ENCODE results near the gene TREML4.
"Not testable (repeated sequence)": the region's sequence is repeated elsewhere in the genome, so short reads cannot be mapped to it uniquely, and the experiment has no call there.

TREML4 gene

GRCh38 chr6:41228096-41228495 lies at the start of gene TREML4:
TSS of gene TREML4 (plus strand) at chr6:41228349. CDS start at chr6:41228428, 79 bp downstream.
- DNase-seq (ENCODE audit: low spot score), result no peak

DNA sequence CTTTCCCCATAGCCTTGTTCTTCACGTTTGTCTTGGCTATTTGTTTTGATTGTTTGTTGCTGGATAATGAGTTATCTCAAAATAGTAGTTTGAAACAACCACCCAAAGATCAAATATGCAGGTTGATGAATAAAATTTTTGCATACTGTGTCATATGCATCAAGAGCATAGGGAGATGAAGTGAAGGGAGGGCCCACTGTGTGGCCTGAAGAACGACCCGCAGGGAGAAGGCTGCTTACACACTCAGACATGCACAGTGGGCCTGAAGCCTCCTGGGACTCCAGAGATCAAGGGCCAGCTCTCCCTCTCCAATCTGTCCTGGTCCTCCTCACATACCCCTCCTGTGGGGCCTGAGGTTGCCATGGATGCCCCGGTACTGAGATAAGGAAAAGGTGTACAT lies 49.0 kb upstream of the TREML4 start:
- no peak for DNase-seq (ENCODE audit: low spot score)

DNA sequence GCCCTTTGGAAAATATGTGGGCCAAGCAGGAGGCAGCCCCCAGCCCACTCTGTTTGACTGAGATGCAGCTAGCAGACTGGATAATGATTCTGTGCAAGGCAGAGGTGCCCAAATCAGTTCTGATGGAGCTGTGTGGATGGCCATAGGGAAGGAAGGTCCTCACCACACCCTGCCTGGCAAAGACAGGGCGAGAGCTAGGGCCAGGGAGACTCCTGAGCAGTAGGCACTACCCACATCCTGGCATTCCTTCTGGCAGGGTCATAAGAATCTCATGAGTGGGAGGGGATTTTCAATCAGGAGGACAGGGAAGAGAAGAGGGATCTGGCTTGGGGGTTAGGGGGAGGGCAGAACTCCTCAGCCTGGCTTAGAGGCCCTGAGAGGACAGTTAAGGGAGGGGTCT lies 46.6 kb upstream of the TREML4 start:
- no peak for DNase-seq (ENCODE audit: low spot score)

- DNase-seq (ENCODE audit: low spot score), result peak; percentile 69
Observed at GRCh38 chr6:41182069-41183034, 45.8 kb upstream of the TREML4 start.

DNA sequence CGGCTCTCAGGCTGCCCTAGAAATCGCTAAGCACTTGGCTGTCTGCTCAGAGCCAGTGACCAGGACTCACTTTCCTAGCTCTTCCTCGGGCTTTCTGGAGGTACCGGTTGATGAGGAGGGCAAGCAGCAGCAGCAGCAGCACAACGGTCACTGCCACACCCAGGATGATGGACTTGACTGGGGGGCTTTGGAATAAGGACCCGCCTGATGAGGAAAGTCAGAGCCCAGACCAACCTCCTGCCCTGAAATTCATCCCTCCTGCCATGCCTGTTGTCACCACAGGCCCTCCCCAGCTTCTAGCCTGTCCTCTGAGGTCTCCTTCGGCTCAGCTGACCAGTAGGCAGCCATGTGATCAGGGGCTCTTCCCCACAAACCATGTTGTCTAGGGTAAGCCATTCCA lies 43.4 kb upstream of the TREML4 start:
- DNase-seq (ENCODE audit: low spot score), result no peak

GRCh38 chr6:41186031-41186562 lies 42.1 kb upstream of the TREML4 start:
- DNase-seq (ENCODE audit: low spot score), result no peak

GRCh38 chr6:41187924-41188886 lies 39.9 kb upstream of the TREML4 start:
- no peak for DNase-seq (ENCODE audit: low spot score)

DNA sequence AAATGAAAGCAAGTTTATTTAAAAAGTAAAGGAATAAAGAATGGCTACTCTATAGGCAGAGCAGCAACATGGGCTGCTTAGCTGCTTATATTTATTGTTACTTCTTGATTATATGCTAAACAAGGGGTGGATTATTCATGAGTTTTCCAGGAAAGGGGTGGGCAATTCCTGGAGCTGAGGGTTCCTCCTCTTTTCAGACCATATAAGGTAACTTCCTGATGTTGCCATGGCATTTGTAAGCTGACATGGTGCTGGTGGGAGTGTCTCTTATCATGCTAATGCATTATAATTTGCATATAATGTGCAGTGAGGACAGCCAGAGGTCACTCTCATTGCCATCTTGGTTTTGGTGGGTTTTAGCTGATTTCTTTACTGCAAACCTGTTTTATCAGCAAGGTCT lies 39.1 kb upstream of the TREML4 start:
- DNase-seq (ENCODE audit: low spot score), result not testable (repeated sequence)

DNA sequence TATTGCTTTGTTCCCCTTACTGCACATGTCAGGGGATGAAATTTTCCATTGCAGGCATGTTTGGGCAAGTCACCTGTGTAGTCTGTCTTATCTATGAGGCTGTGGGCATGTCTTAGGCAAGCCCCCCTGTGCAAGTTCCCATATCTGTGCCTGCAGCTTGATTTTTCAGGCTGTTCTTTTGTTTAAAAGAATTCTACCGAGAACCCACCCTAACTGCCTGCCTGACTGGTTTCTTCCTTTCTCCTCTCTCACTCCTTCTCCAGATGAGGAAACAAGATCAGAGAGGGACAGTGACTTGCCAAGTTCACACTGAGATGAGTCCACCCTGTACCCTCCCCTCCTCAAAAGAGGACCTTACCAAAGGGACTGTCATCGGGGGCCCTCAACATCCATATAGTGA lies 38.2 kb upstream of the TREML4 start:
- DNase-seq (ENCODE audit: low spot score), result no peak

GRCh38 chr6:41190791-41191190 lies 37.4 kb upstream of the TREML4 start:
- no peak for DNase-seq (ENCODE audit: low spot score)

- DNase-seq (ENCODE audit: low spot score), result peak; percentile 35
Observed at GRCh38 chr6:41191569-41191968, 36.6 kb upstream of the TREML4 start.

DNA sequence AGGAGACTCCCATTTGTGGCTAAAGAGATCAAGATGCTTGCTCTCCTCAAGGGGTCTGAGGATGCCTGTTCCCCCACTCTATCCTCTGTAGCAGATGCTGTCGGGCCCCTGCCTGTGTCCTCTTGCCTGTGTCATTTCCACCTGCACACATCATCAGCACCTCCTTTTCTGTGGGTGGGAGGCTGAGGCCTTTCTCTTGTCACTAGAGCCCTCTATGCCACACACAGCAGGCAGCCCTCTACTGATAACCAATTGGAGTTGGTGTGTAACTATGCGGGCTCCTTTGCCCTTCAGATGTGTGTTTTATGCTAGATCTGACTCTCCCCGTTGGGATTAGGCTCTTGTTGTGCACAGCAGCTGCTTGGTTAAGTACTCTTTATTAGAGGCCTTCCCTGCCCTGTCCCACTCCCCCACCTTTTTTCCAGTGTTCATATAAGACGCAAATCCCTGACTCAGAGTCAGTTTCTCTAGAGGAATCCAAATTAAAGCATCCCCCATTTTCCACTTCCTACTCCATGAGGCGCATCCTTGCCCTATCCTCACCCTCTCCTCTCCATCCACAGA lies 34.9 kb upstream of the TREML4 start:
- DNase-seq (ENCODE audit: low spot score), result no peak

GRCh38 chr6:41193884-41194283 lies 34.3 kb upstream of the TREML4 start:
- no peak for DNase-seq (ENCODE audit: low spot score)

- DNase-seq (ENCODE audit: low spot score), result no peak
Observed at GRCh38 chr6:41194386-41194785, 33.8 kb upstream of the TREML4 start.

DNA sequence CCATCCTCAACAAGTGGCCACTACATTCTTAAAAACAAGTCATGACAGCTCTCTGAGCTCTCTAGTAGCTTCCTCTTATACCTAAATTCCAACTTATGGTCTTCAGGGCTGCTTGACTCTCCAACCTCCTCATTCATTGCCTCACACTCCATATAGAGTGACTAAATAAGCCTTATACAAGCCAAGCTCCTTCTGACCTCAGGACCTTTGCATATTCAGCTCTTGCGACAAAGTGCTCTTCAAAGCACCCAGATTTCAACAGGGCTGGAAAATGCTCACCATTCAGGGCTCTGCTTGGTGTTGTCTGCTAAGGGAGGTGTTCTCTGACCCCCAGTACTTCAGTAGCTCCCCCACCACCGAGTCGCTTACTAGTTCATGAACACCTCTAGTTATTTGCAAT lies 30.9 kb upstream of the TREML4 start:
- no peak for DNase-seq (ENCODE audit: low spot score)

- peak; percentile 68 for DNase-seq (ENCODE audit: low spot score)
Observed at GRCh38 chr6:41199552-41200246, 28.4 kb upstream of the TREML4 start.

DNA sequence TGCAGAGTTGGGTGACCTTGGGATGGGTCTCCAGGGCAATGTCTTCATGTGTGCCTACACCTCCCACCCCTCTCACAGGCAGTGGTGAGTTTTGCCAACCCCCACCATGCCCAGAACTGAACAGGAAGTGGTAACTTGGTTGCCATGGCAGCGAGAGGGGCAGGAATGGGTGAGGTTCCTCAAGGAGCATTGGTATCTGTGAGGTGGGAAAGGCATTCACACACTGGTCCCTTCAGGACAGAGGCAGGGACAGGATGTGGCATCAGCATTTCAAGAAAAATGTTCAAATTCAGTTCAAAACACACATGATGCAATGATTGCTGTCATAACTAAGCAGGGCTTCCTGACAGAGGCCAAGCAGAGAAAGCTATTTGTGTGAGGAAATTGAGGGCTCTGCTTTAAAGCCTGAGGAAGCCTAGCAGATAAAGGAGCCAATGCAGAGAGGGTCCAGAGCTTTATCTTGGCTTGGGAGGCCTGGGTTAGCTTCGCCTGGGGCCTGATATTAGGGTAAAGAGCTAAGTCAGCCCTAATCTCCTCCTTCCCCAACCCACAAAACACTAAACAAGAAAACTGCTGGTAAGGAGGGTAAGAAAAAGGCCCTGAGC lies 27.8 kb upstream of the TREML4 start:
- peak; percentile 78 for DNase-seq (ENCODE audit: low spot score)

DNA sequence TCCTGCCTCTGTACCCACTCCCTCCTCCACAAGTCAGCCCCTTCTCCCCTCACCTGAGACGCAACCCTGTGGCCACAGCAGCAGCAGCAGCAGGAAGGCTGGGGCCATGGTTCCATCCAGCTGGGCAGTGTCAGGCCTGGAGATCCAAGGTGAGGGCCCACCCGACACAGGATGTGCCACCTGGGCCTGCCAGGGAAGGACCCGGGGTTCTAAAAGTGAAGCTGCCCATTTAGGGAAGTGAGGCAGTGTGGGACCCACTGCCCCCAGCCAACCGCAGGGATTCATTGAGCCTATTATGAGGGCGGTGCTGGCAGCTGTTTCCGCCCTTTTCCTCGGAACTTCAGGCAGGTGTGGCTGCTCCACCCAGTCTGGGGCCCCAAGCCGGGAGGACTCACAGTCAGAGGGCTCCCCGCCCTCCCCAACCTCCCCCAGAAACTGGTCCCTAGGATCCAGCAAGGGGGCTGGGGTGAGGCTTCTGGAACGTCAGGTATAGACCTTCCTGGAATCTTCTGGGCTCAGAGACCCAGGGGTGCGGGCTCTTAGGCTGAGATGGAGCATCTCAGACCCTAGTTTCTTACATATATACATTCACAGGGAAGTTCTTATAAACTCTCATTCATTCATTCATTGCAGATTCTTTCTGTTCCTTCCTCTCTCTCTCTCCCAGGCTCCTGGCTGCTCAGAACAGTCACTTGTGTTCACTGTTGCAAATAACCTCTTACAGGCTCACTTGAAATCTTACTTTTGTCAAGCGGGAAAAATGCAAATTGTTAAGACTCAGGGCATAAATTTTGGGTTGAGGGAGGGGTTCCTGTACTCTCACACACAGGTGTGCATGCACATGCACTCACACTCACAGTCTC lies 27.0 kb upstream of the TREML4 start, which contains the start of gene TREML2:
TREML2 (minus strand) TSS at position 249 of the 863 bp plus-strand sequence; CDS start at position 108, 141 bp downstream.
- DNase-seq (ENCODE audit: low spot score), result peak; percentile 40

GRCh38 chr6:41201764-41202173 lies 26.4 kb upstream of the TREML4 start:
- no peak for DNase-seq (ENCODE audit: low spot score)

DNA sequence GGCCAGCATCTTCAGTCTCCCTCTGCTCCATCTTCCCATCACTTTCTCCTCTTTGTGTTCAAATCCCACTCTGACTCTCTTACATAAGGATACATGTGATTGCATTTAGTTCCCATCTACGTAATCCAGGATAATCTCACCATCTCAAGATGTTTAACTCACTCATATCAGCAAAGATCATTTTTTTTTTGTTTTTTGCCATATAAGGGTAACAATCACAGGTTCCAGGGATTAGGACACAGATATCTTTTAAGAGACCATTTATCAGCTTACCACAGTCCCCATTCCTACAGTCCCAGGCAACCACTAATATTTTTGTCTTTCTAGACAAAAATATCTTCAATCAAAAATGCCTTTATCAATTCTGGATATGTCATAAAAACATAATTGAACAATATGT lies 24.0 kb upstream of the TREML4 start:
- DNase-seq (ENCODE audit: low spot score), result no peak

Measured in CD4-positive, alpha-beta T cell treated with Interleukin-2 at 100 ng/mL for 4 hours (primary cell).